Hematopoietic multipotent progenitor cell treated with erythropoietin and hydrocortisone succinate and interleukin-3 and kit ligand, for 6 days (in vitro differentiated cells): ENCODE results near the gene MAP3K9.

Experiments used
- DNase-seq: peaks from one replicate; pipeline ENCODE4 v3.0.0-alpha.2; 2015

MAP3K9 gene

GRCh38 chr14:70685474-70686197 lies 123.7 kb downstream of the MAP3K9 start:
- no peak for DNase-seq

- DNase-seq = no peak
Observed at GRCh38 chr14:70683983-70684382, 125.3 kb downstream of the MAP3K9 start.

- DNase-seq = no peak
Observed at GRCh38 chr14:70680748-70681147, 128.6 kb downstream of the MAP3K9 start.

- DNase-seq = no peak
Observed at GRCh38 chr14:70677341-70677740, 132.0 kb downstream of the MAP3K9 start.
